Esophagus squamous epithelium (tissue), 4 donors: ENCODE measurements around the gene PEAK1.

Experiments used
- CTCF ChIP-seq, 6 experiments: fragments of 450-650 bp in 4 of 6; fragments of 200-600 bp in 2 of 6; sonication (generic) in 2 of 6; IDR thresholded peaks; one replicate each; pipeline ENCODE4 v1.5.1; 2016 to 2019; ENCODE audit warnings: antibody characterized with exemption in 6 of 6, mild to moderate bottlenecking in 4 of 6, moderate library complexity in 4 of 6
- POLR2A ChIP-seq, 4 donors: fragments of 450-650 bp; IDR thresholded peaks; one replicate each; pipeline ENCODE4 v1.6.1; 2017; ENCODE audit warnings: antibody characterized with exemption in 4 of 4, mild to moderate bottlenecking in 4 of 4, moderate library complexity in 3 of 4

- TF ChIP-seq CTCF (IDR thresholded peaks at IDR 0.05) (no peak), POLR2A (IDR thresholded peaks at IDR 0.05) (no peak)
Measured at GRCh38 chr15:77112838-77113504, 306.9 kb downstream of the PEAK1 start.
